ENCODE measurements around the gene ADGRG2. TPM values are rescaled to one million over a fixed set of nuclear protein-coding genes. Genes with fewer than 3 reads are reported as not detected.

The ADGRG2 gene
- total and polyA plus RNA-seq, 9 of the 15 experiments (the other 6 are each of a cell fraction or from before 2014, with no cell fraction given) = 0.03 TPM; not detected in 8

- Histone ChIP-seq H3K4me3 (no peak overlapping the region), H3K27ac (ENCODE audit: extremely low read depth, low read depth, low read length) (no peak overlapping the region), H4K20me1 (replicated peaks; ENCODE audit: control insufficient read depth, insufficient read depth, low read length) (no peaks in the 10 kb centered on the region), H3K27me3 (ENCODE audit: control insufficient read depth in 2 of 2, insufficient read depth in 2 of 2, low read length in 2 of 2) (no peaks in the 10 kb centered on the region), H3K79me2 (ENCODE audit: control insufficient read depth, insufficient read depth, low read length) (no peaks in the 10 kb centered on the region; the same call in 2 of the 3 replicates), H3K9me3 (replicated peaks; ENCODE audit: control insufficient read depth, insufficient read depth, low read depth, low read length) (no peaks in the 10 kb centered on the region), H2AFZ (ENCODE audit: low read depth, low read length) (no peak overlapping the region), H3K36me3 (ENCODE audit: control insufficient read depth, insufficient read depth, low read length) (no peaks in the 10 kb centered on the region), H3K9ac (ENCODE audit: insufficient read depth in 1 of 2, low read depth in 2 of 2, low read length in 2 of 2) (no peak overlapping the region), H3K9me1 (ENCODE audit: control insufficient read depth, insufficient read depth, low read length) (no peaks in the 10 kb centered on the region), H3K4me2 (ENCODE audit: insufficient read depth, low read length) (no peak overlapping the region), H3K4me1 (replicated peaks in 1 of 2; ENCODE audit: control insufficient read depth in 2 of 2, insufficient read depth in 2 of 2, low read length in 2 of 2) (peaks cover 0 to 3% of the 10 kb centered on the region in 2 experiments; a peak in 2 of 5 replicates)
- ChIA-PET POLR2A (interaction anchor here (1.0 kb wide), 1 partner anchor 17 kb away, joined by 3 read pairs; no protein-coding TSS in a partner anchor), CTCF (ENCODE audit: low intra/inter-chr PET ratio) (no interaction called here)
- intact Hi-C loops (cut with micrococcal nuclease) = no loop called here
- no TSS peak for BruUV-seq (replicated peaks)
- no peak for DNase-seq (ENCODE audit: extremely low read depth in 1 of 4, low spot score in 3 of 4)
- no peak for FAIRE-seq
- in situ Hi-C loops (cut with MboI) = no loop called here
- WGBS (ENCODE audit: insufficient coverage, low coverage, missing lambda C conversion rate) = 83% methylated on average over 3 of the region's 4 CpGs
- no peak for ATAC-seq
- TF ChIP-seq ZNF586 (CRISPR knock-in tag; conservative IDR thresholded peaks at IDR 0.05) = no peak
- TF ChIP-seq JUNB (CRISPR knock-in tag; conservative IDR thresholded peaks at IDR 0.05) = no peak
- TF ChIP-seq ARID1B (IDR thresholded peaks at IDR 0.05) = no peak
- TF ChIP-seq HCFC1 (IDR thresholded peaks at IDR 0.05; ENCODE audit: low read depth, low read length) = no peak
- TF ChIP-seq TFAP4 (CRISPR knock-in tag; IDR thresholded peaks at IDR 0.05; ENCODE audit: borderline replicate concordance) = no peak
- no peak for TF ChIP-seq CTBP1 (IDR thresholded peaks at IDR 0.05; ENCODE audit: borderline replicate concordance)
- TF ChIP-seq RB1 (IDR thresholded peaks at IDR 0.05; ENCODE audit: low read depth) = no peak
- no peak for TF ChIP-seq SUPT5H (IDR thresholded peaks at IDR 0.05)
- TF ChIP-seq NFIC (IDR thresholded peaks at IDR 0.05) = no peak
- TF ChIP-seq NCOA2 (IDR thresholded peaks at IDR 0.05; ENCODE audit: partially characterized antibody in 2 of 2) = no peak
- no peak for TF ChIP-seq DMBX1 (CRISPR knock-in tag; IDR thresholded peaks at IDR 0.05; ENCODE audit: borderline replicate concordance)
- TF ChIP-seq VEZF1 (CRISPR knock-in tag; IDR thresholded peaks at IDR 0.05) = no peak
Observed at GRCh38 chrX:18964026-18964425, 158.2 kb downstream of the ADGRG2 start.

Data from K562 (cell line).